H1 (cell line): ENCODE results near the gene PDS5A. TPM values are rescaled to one million over a fixed set of nuclear protein-coding genes. Genes with fewer than 3 reads are reported as not detected.

Experiments used
- HDAC2 ChIP-seq, 2 experiments: fragments of 300-600 bp in 1 of 2; sonication (generic) in 1 of 2; IDR thresholded peaks; 2 replicates each; pipeline ENCODE4 v1.6.1; 2011 to 2012; ENCODE audit warnings: low read depth in 2 of 2, low read length in 2 of 2, mild to moderate bottlenecking in 2 of 2, moderate library complexity in 2 of 2, borderline replicate concordance in 1 of 2, inconsistent platforms in 1 of 2
- SIX5 ChIP-seq: IDR thresholded peaks from 2 replicates; pipeline ENCODE4 v1.6.1; 2011; ENCODE audit warnings: mild to moderate bottlenecking, low read depth, low read length
- SUZ12 ChIP-seq: fragments of 200-600 bp; sonication (generic); IDR thresholded peaks from 2 replicates; pipeline ENCODE4 v1.6.1; 2012; ENCODE audit warnings: mild to moderate bottlenecking, inconsistent platforms, low read length, moderate library complexity, mixed read lengths
- polyA plus RNA-seq, 7 experiments: library from polyadenylated mRNA; depleted of rRNA in 3 of 7; stranded (reverse) in 5 of 7; unstranded in 2 of 7; fragments of >200 nt in 5 of 7; fragments of 200-250 nt in 2 of 7; gene quantifications; 1 replicate in 5 of 7; 2 replicates in 1 of 7; 4 replicates in 1 of 7; pipeline versions ENCODE4 v1.2.1 to v1.2.3, GENCODE V29; 2011 to 2013; ENCODE audit warnings: missing spikeins in 2 of 7, mixed read lengths in 2 of 7
- total RNA-seq: library from RNA; stranded (reverse); fragmentation: NEBNext Ultra II Directional; extraction: Animal tissue kit (Norgen Biotek cat#: 25700); gene quantifications from 2 replicates; pipeline ENCODE4 v1.2.1, GENCODE V29; 2021
- TF ChIP-seq, protein P1 (sequence below), 3 experiments: IDR thresholded peaks; 1 replicate in 2 of 3; 2 replicates in 1 of 3; pipeline versions ENCODE4 v1.5.1 to v1.6.1; 2011; ENCODE audit warnings: low read length in 3 of 3, mild to moderate bottlenecking in 3 of 3, inconsistent platforms in 2 of 3, low read depth in 1 of 3, moderate library complexity in 1 of 3; ENCODE audit not compliant: insufficient read depth in 1 of 3; ENCODE audit errors: control extremely low read depth in 1 of 3

PDS5A gene
- total and polyA plus RNA-seq, 2 of the 8 experiments (the other 6 are each of a cell fraction or from before 2014, with no cell fraction given) = 15.5 to 76.6 TPM

DNA sequence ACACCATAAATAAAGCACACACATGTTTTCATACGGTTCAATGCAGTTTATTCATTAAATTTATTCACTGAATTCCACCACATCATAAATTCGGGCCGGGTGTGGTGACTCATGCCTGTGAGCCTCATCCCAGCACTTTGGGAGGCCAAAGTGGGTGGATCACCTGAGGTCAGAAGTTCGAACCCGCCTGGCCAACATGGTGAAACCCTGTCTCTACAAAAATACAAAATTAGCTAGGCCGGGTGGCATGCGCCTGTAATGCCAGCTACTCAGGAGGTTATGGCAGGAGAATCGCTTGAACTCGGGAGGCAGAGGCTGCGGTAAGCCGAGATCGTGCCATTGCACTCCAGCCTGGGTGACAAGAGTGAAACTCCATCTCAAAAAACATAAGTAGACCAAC is 131.6 kb downstream of the PDS5A start (continued):
- TF ChIP-seq, protein P1, sequence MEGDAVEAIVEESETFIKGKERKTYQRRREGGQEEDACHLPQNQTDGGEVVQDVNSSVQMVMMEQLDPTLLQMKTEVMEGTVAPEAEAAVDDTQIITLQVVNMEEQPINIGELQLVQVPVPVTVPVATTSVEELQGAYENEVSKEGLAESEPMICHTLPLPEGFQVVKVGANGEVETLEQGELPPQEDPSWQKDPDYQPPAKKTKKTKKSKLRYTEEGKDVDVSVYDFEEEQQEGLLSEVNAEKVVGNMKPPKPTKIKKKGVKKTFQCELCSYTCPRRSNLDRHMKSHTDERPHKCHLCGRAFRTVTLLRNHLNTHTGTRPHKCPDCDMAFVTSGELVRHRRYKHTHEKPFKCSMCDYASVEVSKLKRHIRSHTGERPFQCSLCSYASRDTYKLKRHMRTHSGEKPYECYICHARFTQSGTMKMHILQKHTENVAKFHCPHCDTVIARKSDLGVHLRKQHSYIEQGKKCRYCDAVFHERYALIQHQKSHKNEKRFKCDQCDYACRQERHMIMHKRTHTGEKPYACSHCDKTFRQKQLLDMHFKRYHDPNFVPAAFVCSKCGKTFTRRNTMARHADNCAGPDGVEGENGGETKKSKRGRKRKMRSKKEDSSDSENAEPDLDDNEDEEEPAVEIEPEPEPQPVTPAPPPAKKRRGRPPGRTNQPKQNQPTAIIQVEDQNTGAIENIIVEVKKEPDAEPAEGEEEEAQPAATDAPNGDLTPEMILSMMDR (IDR thresholded peaks at IDR 0.05; ENCODE audit: control extremely low read depth in 1 of 3, insufficient read depth in 1 of 3, low read depth in 1 of 3, low read length in 3 of 3) = no peak
- TF ChIP-seq SIX5 (no peak), SUZ12 (no peak), HDAC2 (IDR thresholded peaks at IDR 0.05; ENCODE audit: borderline replicate concordance in 1 of 2, low read depth in 2 of 2, low read length in 2 of 2) (no peak)
